ENCODE measurements around the gene NFATC4.

- no peak for TF ChIP-seq POLR2AphosphoS5 (IDR thresholded peaks at IDR 0.05; ENCODE audit: borderline replicate concordance, low read depth, low read length)
- TF ChIP-seq EZH2 (IDR thresholded peaks at IDR 0.05): no peak
- no peak for TF ChIP-seq FOXP2 (optimal IDR thresholded peaks at IDR 0.05; ENCODE audit: control extremely low read depth, extremely low read length, insufficient read depth)
Observed at GRCh38 chr14:24378981-24379906, 11.3 kb downstream of the NFATC4 start.

Data from SK-N-MC (cell line).